Stimulated activated naive B cell treated with anti-CD40 and anti-IgM and Interleukin-4, amounts not matched to agents 10 μg/mL and 1 μg/mL and 100 μg/mL, for 72 hours (primary cell): ENCODE data around the gene USH2A.
A peak's percentile ranks its signal among the peaks of the same experiment; 100 is the strongest.

Source experiments
- ATAC-seq, 2 donors: fragments of 150-1000 bp; cut with Tn5 transposase; replicated peaks; 2 replicates each; pipeline ENCODE4 v1.10.0; 2021; ENCODE audit warnings: moderate library complexity in 1 of 2
- DNase-seq: peaks from one replicate; pipeline ENCODE4 v3.0.0; 2021
- H3K27ac Mint-ChIP-seq: one replicate; pipeline ENCODE4 v1.8.0; 2022; ENCODE audit warnings: mild to moderate bottlenecking, mixed read lengths
- H3K27me3 Mint-ChIP-seq, 2 donors: one replicate each; pipeline ENCODE4 v1.8.0; 2022; ENCODE audit warnings: mixed read lengths in 2 of 2
- H3K36me3 Mint-ChIP-seq, 2 donors: one replicate each; pipeline ENCODE4 v1.8.0; 2022; ENCODE audit warnings: mixed read lengths in 2 of 2, mild to moderate bottlenecking in 1 of 2
- H3K4me1 Mint-ChIP-seq, 2 donors: one replicate each; pipeline ENCODE4 v1.8.0; 2022; ENCODE audit warnings: mixed read lengths in 2 of 2, mild to moderate bottlenecking in 1 of 2
- H3K4me3 Mint-ChIP-seq, 2 donors: one replicate each; pipeline ENCODE4 v1.8.0; 2022; ENCODE audit warnings: mild to moderate bottlenecking in 2 of 2, mixed read lengths in 2 of 2, moderate library complexity in 1 of 2
- H3K9me3 Mint-ChIP-seq, 2 donors: one replicate each; pipeline ENCODE4 v1.8.0; 2022; ENCODE audit warnings: mixed read lengths in 2 of 2, mild to moderate bottlenecking in 1 of 2

Gene USH2A

GRCh38 chr1:216140730-216141524 is 282.3 kb downstream of the USH2A start:
- DNase-seq (no peak), ATAC-seq (no peak)
- H3K4me3 Mint-ChIP-seq: no peak overlapping the region
- no peaks in the 10 kb centered on the region for H3K27me3 Mint-ChIP-seq
- H3K27ac Mint-ChIP-seq: no peak overlapping the region
- H3K4me1 Mint-ChIP-seq: no peaks in the 10 kb centered on the region
- H3K9me3 Mint-ChIP-seq: no peaks in the 10 kb centered on the region
- H3K36me3 Mint-ChIP-seq: no peaks in the 10 kb centered on the region

DNA sequence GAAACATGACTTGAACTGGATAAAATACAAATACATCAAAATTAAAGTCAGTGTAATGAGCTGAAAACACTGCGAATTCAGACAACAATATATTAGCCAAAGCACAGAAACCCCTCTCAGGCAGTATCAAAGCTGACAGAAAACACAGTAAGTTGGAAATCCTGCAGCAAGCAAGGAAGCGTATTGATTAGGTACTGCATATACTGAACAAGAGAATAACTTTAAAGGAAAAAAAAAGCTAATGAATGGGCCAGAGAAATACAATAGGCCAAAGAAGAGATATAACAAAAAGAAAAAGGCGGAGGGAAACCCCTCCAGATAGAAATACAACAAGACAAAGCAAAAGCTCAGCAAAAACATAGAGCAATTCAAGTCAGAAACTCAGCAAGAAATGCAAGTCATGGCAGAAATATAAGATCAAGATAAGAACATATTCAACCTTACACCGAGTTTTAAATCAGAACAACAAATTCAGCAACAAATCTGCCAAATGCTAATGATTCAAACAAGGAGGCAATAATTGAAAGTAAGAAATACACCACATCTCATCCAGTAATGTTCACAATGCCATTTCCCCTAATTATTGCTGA is 299.0 kb downstream of the USH2A start:
- H3K36me3 Mint-ChIP-seq: no peaks in the 10 kb centered on the region
- no peaks in the 10 kb centered on the region for H3K4me1 Mint-ChIP-seq
- H3K27ac Mint-ChIP-seq: no peak overlapping the region
- H3K27me3 Mint-ChIP-seq: no peaks in the 10 kb centered on the region
- no peak overlapping the region for H3K4me3 Mint-ChIP-seq
- no peaks in the 10 kb centered on the region for H3K9me3 Mint-ChIP-seq
- no peak for ATAC-seq
- DNase-seq: no peak

DNA sequence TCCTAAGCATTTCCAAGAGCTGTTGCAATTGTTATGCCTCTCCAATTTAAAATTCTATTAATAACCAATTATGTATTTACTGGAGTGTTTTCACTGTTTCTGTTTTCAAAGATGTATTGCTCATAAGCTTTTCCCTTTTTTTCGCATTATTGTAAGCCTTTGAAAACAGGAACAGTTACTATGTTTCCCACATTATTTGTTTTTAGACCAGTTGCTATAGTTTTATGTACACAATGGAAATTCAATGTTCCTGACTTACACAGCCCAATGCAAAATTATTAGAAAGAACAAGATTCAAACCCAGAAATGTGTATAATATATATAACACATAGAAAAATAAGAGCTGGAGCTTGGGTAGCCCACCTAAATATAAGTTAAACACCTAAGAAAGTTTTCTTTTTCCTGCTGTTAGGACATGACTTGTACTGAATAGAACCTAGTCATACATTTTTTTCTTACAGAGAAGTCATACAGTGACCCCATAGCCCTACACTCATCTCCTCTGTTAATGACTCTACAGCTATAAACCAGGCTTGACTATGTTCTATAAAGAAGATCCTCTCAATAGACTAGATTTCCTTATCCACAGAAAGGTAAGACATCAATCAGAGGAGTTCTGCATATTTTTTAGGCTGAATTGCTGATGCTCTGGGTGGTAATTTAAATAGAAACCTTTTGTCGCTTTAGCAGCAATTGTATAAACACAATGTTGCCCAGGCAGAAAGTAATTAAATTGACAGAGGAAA is 299.6 kb downstream of the USH2A start:
- Mint-ChIP-seq H3K4me3 (no peak overlapping the region), H3K27ac (no peak overlapping the region), H3K36me3 (no peaks in the 10 kb centered on the region), H3K9me3 (no peaks in the 10 kb centered on the region), H3K4me1 (no peaks in the 10 kb centered on the region), H3K27me3 (no peaks in the 10 kb centered on the region)
- ATAC-seq (no peak), DNase-seq (no peak)

DNA sequence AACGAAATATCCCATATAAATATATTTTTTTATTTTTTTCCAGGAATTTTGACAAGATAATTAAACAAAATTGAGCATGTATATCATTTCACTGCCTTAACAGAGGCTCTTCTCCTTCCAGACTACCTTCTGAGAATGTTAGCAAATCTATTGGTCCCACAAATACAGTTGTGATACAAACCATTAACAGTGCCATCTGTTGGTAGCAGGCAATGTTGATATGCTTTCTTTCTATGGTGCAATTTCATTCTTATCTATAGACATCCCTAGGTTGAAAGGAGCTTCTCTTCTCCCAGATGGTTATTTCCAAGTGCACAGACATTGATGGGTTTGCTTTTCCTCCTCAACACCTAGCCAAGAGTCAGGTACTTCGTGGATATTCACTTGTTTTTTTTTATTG is 303.6 kb downstream of the USH2A start:
- ATAC-seq: peak in 1 of 2 donors; percentile 29

DNA sequence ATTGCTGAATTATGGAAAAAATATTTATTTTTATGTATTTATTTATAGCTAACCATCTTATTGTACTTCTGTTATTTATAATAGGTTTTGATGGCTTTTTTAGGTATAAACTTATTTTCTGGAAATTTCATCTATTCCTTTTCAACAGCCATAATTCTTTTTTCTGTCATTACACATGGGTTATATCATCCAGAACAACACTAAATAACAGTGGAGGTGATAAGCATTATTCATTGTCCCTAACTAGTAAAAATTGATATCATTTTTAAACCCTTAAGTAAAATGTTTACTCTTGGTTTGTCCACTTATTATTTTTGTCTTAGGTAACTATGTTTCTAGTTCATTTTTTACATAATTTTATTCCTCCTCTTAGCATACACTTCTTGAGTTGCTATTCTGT is 309.1 kb downstream of the USH2A start:
- ATAC-seq (no peak), DNase-seq (no peak)
- no peaks in the 10 kb centered on the region for H3K4me1 Mint-ChIP-seq
- no peaks in the 10 kb centered on the region for H3K36me3 Mint-ChIP-seq
- no peaks in the 10 kb centered on the region for H3K27me3 Mint-ChIP-seq
- no peaks in the 10 kb centered on the region for H3K9me3 Mint-ChIP-seq
- no peak overlapping the region for H3K4me3 Mint-ChIP-seq
- H3K27ac Mint-ChIP-seq: no peak overlapping the region

More for the DNA sequence above, 303.6 kb downstream of the USH2A start:
- DNase-seq: no peak
- H3K4me3 Mint-ChIP-seq: no peak overlapping the region
- H3K27ac Mint-ChIP-seq: no peak overlapping the region
- H3K4me1 Mint-ChIP-seq: no peaks in the 10 kb centered on the region
- H3K36me3 Mint-ChIP-seq: no peaks in the 10 kb centered on the region
- H3K27me3 Mint-ChIP-seq: no peaks in the 10 kb centered on the region
- H3K9me3 Mint-ChIP-seq: no peaks in the 10 kb centered on the region

- Mint-ChIP-seq H3K27ac (no peak overlapping the region), H3K9me3 (no peaks in the 10 kb centered on the region), H3K4me1 (no peaks in the 10 kb centered on the region), H3K36me3 (no peaks in the 10 kb centered on the region), H3K27me3 (no peaks in the 10 kb centered on the region), H3K4me3 (no peak overlapping the region)
- ATAC-seq: no peak
- DNase-seq: no peak
These were observed 310.1 kb downstream of the USH2A start for GRCh38 chr1:216113181-216113580.

GRCh38 chr1:216111842-216112241 is 311.4 kb downstream of the USH2A start:
- DNase-seq (no peak), ATAC-seq (no peak)
- H3K9me3 Mint-ChIP-seq: no peaks in the 10 kb centered on the region
- no peak overlapping the region for H3K4me3 Mint-ChIP-seq
- no peaks in the 10 kb centered on the region for H3K36me3 Mint-ChIP-seq
- H3K4me1 Mint-ChIP-seq: no peaks in the 10 kb centered on the region
- no peak overlapping the region for H3K27ac Mint-ChIP-seq
- H3K27me3 Mint-ChIP-seq: no peaks in the 10 kb centered on the region

DNA sequence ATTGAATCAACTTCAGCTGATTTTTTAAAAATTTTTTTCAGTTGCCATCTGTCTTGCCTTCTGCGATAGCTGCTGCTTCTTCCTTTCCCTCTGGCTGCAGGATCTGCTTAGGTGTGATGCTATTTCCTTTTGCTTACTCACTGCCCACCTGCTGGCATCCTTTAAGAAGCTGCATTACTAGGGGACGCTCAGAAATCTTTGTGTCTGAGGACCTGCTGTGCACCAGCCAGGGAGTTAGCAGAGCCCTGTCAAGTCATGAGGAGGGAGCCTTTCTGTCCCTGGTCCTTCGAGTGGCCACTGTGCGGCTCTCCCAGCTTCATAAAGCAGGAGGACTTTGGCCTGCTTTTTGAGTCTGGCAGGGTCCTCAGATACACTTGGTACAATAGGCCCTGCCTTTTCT is 327.8 kb downstream of the USH2A start:
- H3K4me1 Mint-ChIP-seq: no peaks in the 10 kb centered on the region
- H3K4me3 Mint-ChIP-seq: no peak overlapping the region
- no peaks in the 10 kb centered on the region for H3K27me3 Mint-ChIP-seq
- H3K36me3 Mint-ChIP-seq: no peaks in the 10 kb centered on the region
- no peak overlapping the region for H3K27ac Mint-ChIP-seq
- no peaks in the 10 kb centered on the region for H3K9me3 Mint-ChIP-seq
- DNase-seq: no peak
- ATAC-seq: no peak

DNA sequence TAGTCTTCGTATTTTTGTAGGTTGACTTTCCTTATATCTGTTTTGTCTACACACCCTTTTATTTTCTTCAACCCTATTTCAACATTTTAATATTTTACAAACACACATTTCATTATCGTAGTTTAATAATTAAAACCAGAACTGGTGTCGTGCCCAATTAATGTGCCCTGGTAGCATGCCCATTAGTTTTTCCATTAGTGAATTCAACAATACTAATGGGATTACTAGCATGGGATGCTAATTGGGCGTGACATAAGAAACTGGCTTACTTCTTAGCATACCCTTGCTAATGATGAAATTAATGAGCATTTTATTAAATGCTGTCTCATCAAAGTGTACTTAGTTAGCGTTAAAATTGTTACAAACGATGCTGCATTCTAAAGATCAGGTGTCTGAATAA is 332.7 kb downstream of the USH2A start:
- no peak for ATAC-seq
- Mint-ChIP-seq H3K27me3 (no peaks in the 10 kb centered on the region), H3K36me3 (no peaks in the 10 kb centered on the region)

DNA sequence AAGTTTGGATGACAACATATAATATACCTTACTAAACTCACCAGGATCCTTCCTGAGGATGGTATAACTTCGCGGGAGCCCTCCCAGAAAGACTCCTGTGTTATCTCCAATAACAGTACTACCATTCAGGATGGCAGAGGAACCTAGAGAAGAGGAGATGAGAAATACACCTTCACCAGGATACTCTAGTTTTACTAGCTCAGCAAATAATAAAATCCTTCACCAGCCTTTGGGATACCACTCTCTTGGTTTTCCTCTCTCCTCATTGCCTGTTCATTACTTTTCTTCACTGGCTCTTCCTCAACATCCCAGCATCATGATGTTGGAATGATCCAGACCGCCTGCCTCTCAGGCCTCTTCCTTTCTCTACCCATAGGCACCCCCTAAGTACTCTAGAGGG is 336.6 kb downstream of the USH2A start:
- Mint-ChIP-seq H3K4me3 (no peak overlapping the region), H3K27me3 (no peaks in the 10 kb centered on the region), H3K27ac (no peak overlapping the region), H3K36me3 (no peaks in the 10 kb centered on the region), H3K9me3 (peaks cover 0 to 2% of the 10 kb centered on the region in 2 donors), H3K4me1 (no peaks in the 10 kb centered on the region)
- DNase-seq: no peak
- no peak for ATAC-seq

More for the DNA sequence above, 332.7 kb downstream of the USH2A start:
- Mint-ChIP-seq H3K4me3 (no peak overlapping the region), H3K4me1 (no peaks in the 10 kb centered on the region), H3K9me3 (no peaks in the 10 kb centered on the region), H3K27ac (no peak overlapping the region)
- no peak for DNase-seq

DNA sequence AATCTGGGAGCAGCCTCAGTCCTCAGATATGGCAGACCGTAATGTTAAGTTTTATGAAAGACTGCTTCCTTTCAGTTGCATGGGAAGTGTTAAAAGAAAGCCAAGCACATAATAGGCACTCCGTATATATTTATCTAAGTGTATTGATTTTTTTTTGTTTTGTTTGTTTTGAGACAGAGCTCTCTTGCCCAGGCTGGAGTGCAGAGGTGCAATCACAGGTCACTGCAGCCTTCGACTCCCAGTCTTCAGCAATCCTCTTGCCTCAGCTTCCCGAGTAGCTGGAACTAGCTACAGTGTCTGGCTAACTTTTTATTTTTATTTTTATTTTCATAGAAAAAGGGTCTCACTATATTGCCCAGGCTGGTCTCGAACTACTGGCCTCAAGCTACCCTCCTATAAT is 341.8 kb downstream of the USH2A start:
- H3K4me1 Mint-ChIP-seq: no peaks in the 10 kb centered on the region
- no peaks in the 10 kb centered on the region for H3K36me3 Mint-ChIP-seq
- no peaks in the 10 kb centered on the region for H3K27me3 Mint-ChIP-seq
- no peak overlapping the region for H3K4me3 Mint-ChIP-seq
- H3K27ac Mint-ChIP-seq: no peak overlapping the region
- H3K9me3 Mint-ChIP-seq: peaks cover 0 to 2% of the 10 kb centered on the region in 2 donors
- DNase-seq (no peak), ATAC-seq (no peak)

DNA sequence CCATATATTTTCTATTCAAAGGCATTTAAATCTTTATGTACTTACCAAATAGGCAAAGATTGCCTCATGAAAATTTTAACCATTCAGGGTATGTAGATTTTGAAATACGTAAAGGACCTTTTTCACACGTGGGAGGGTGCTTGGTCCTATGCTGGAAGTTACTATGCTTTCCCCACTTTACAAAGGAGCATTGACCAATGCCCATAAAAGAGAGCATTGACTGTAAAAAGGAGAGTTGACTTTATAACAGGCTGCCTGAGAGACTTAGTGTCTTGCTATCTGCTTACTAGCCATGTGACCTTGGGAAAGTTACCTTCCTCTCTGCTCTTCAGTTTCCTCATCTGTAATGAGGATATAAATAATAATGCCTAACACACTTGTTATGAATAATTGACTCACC is 346.5 kb downstream of the USH2A start:
- DNase-seq (no peak), ATAC-seq (no peak)
- Mint-ChIP-seq H3K27ac (no peak overlapping the region), H3K9me3 (no peaks in the 10 kb centered on the region), H3K4me1 (no peaks in the 10 kb centered on the region), H3K27me3 (no peaks in the 10 kb centered on the region), H3K36me3 (no peaks in the 10 kb centered on the region), H3K4me3 (no peak overlapping the region)

GRCh38 chr1:216075339-216075738 is 347.9 kb downstream of the USH2A start:
- DNase-seq (no peak), ATAC-seq (no peak)
- Mint-ChIP-seq H3K36me3 (no peaks in the 10 kb centered on the region), H3K27me3 (no peaks in the 10 kb centered on the region), H3K27ac (no peak overlapping the region), H3K9me3 (no peaks in the 10 kb centered on the region), H3K4me3 (no peak overlapping the region), H3K4me1 (no peaks in the 10 kb centered on the region)

DNA sequence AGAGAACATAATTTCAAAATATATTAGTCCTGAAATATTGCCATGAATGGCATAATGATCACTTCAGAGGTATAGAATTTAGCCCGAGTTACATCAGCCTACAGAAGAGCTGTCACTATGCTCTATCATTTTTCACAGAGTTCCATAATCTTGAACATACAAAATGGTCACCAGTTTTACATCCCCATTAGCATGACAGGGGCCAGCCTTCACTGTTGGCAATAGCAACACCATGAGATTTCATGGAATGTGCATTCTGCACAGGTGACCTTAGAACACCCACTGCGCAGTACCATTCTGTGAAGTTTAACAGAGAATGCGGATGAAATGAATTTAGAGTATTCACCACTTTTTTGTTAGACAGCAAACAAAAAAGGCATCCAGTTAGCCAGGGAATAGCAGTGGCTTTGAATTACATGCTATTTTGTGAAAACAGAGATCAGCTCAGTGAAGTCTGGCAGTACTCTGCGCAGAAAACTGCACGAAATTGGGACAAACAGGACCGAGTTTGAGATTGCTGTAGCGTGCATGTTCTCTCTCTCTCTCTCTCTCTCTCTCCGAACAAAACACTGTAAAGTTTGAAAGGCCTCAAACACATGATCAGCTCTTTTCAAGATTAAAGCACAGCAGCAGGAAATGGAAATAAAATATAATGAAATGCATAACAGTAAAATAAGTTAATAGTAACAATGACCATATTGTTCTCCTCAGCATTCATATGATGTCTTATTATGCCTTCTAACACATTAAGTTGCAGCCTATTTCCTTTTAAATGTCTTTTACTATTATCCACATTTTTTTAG is 349.3 kb downstream of the USH2A start:
- ATAC-seq: no peak
- no peaks in the 10 kb centered on the region for H3K4me1 Mint-ChIP-seq
- H3K27ac Mint-ChIP-seq: no peak overlapping the region
- no peaks in the 10 kb centered on the region for H3K27me3 Mint-ChIP-seq
- no peak overlapping the region for H3K4me3 Mint-ChIP-seq
- no peaks in the 10 kb centered on the region for H3K9me3 Mint-ChIP-seq
- no peak for DNase-seq
- no peaks in the 10 kb centered on the region for H3K36me3 Mint-ChIP-seq
